Mesangial cell (primary cell): ENCODE measurements around the gene HEXIM2. TPM values are rescaled to one million over a fixed set of nuclear protein-coding genes. Genes with fewer than 3 reads are reported as not detected.

Experiments used
- total RNA-seq: library from RNA; depleted of rRNA; stranded (reverse); fragments of >200 nt; gene quantifications from 2 replicates; pipeline ENCODE4 v1.2.3, GENCODE V29; 2015

The HEXIM2 gene
- total RNA-seq: 5.2 and 13.4 TPM in 2 replicates

GRCh38 chr17:45161288-45162024, at the start of gene HEXIM2:
TSS of gene HEXIM2 (plus strand) at chr17:45161875. CDS start at chr17:45162794, 919 bp downstream.

GRCh38 chr17:45132320-45132571, 29.4 kb upstream of the HEXIM2 start, which contains the start of gene PLCD3:
TSS of gene PLCD3 (minus strand) at chr17:45132515. CDS start at chr17:45132410, 105 bp downstream.

GRCh38 chr17:45135192-45135977, 26.3 kb upstream of the HEXIM2 start, which contains the start of gene ACBD4:
TSS of gene ACBD4 (plus strand) at chr17:45135687. CDS start at chr17:45136145, 458 bp downstream.

GRCh38 chr17:45148183-45149036, 13.3 kb upstream of the HEXIM2 start, which contains the start of gene HEXIM1:
TSS of gene HEXIM1 (plus strand) at chr17:45148475. CDS start at chr17:45149191, 716 bp downstream.

Other genes starting within 250 kb of the HEXIM2 start
- gene GFAP, start 246.4 kb upstream of the HEXIM2 start, total RNA-seq: 0.38 and 0.49 TPM in 2 replicates
- gene KIF18B, start 214.1 kb upstream of the HEXIM2 start, total RNA-seq: 2.4 and 35.8 TPM in 2 replicates
- 2.2 TPM in 1 of 2 replicates, not detected in the other for gene C1QL1, start 193.6 kb upstream of the HEXIM2 start, total RNA-seq
- 42.5 and 77.6 TPM in 2 replicates for gene DCAKD, start 110.2 kb upstream of the HEXIM2 start, total RNA-seq
- 66.0 and 69.9 TPM in 2 replicates for gene NMT1, start 100.6 kb upstream of the HEXIM2 start, total RNA-seq
- 74.5 and 178 TPM in 2 replicates for gene PLCD3, start 29.4 kb upstream of the HEXIM2 start, total RNA-seq
- gene ACBD4, start 26.2 kb upstream of the HEXIM2 start, total RNA-seq: 2.9 and 10.6 TPM in 2 replicates
- gene HEXIM1, start 13.4 kb upstream of the HEXIM2 start, total RNA-seq: 9.6 and 14.8 TPM in 2 replicates
- 10.6 and 11.4 TPM in 2 replicates for gene FMNL1, start 60.0 kb downstream of the HEXIM2 start, total RNA-seq
- gene SPATA32, start 100.2 kb downstream of the HEXIM2 start, total RNA-seq: not detected in 2 replicates
- gene MAP3K14, start 155.1 kb downstream of the HEXIM2 start, total RNA-seq: 4.6 and 6.0 TPM in 2 replicates